Chondrocyte (in vitro differentiated cells): ENCODE measurements around the gene MZT2A. TPM values are rescaled to one million over a fixed set of nuclear protein-coding genes. Genes with fewer than 3 reads are reported as not detected.
"Not testable (repeated sequence)": the region's sequence is repeated elsewhere in the genome, so short reads cannot be mapped to it uniquely, and the experiment has no call there.

Experiments used
- DNase-seq: peaks from one replicate; pipeline ENCODE4 v3.0.0; 2021; ENCODE audit warnings: mixed read lengths, low spot score
- H3K27ac Mint-ChIP-seq: one replicate; pipeline ENCODE4 v1.8.0; 2021; ENCODE audit warnings: mild to moderate bottlenecking, moderate library complexity, mixed read lengths; ENCODE audit not compliant: unreplicated experiment
- H3K27me3 Mint-ChIP-seq: 2 replicates; pipeline ENCODE4 v1.8.0; 2021; ENCODE audit warnings: low read depth, mixed read lengths
- H3K36me3 Mint-ChIP-seq: 2 replicates; pipeline ENCODE4 v1.8.0; 2021; ENCODE audit warnings: low read depth, mixed read lengths
- H3K4me1 Mint-ChIP-seq: 2 replicates; pipeline ENCODE4 v1.8.0; 2021; ENCODE audit warnings: low read depth, mild to moderate bottlenecking, mixed read lengths
- H3K4me3 Mint-ChIP-seq: one replicate; pipeline ENCODE4 v1.8.0; 2021; ENCODE audit warnings: mild to moderate bottlenecking, moderate library complexity, mixed read lengths; ENCODE audit not compliant: unreplicated experiment
- H3K9me3 Mint-ChIP-seq: 2 replicates; pipeline ENCODE4 v1.8.0; 2021; ENCODE audit warnings: low read depth, mixed read lengths
- CTCF ChIP-seq: fragments of 200-600 bp; sonication (generic); IDR thresholded peaks from 2 replicates; pipeline ENCODE4 v1.5.0; 2021; ENCODE audit warnings: antibody characterized with exemption, mild to moderate bottlenecking, moderate library complexity
- microRNA-seq: library from miRNA; unstranded; fragments of <30 nt; microRNA quantifications from one replicate; pipeline ENCODE4 v1.2.0, GENCODE V29; 2020; ENCODE audit warnings: borderline number of aligned reads
- total RNA-seq: library from RNA; stranded (reverse); gene quantifications from 3 replicates; pipeline ENCODE4 v1.2.1, GENCODE V29; 2021

MZT2A gene
- total RNA-seq, 1 donor from 2014 or later = 109 TPM

- not testable (repeated sequence) for H3K4me1 Mint-ChIP-seq, H3K4me3 Mint-ChIP-seq, H3K9me3 Mint-ChIP-seq, H3K36me3 Mint-ChIP-seq, H3K27ac Mint-ChIP-seq, H3K27me3 Mint-ChIP-seq, DNase-seq
Measured at GRCh38 chr2:131467722-131468121, 24.5 kb downstream of the MZT2A start.

GRCh38 chr2:131454914-131455313 is 37.3 kb downstream of the MZT2A start:
- H3K27me3 Mint-ChIP-seq = peaks cover 19% of the 10 kb centered on the region
- DNase-seq, H3K4me1 Mint-ChIP-seq, H3K4me3 Mint-ChIP-seq, H3K36me3 Mint-ChIP-seq, H3K9me3 Mint-ChIP-seq, H3K27ac Mint-ChIP-seq: not testable (repeated sequence)

GRCh38 chr2:131451265-131451949 is 40.8 kb downstream of the MZT2A start:
- not testable (repeated sequence) for DNase-seq, H3K27ac Mint-ChIP-seq, H3K4me3 Mint-ChIP-seq, H3K36me3 Mint-ChIP-seq, H3K9me3 Mint-ChIP-seq, H3K4me1 Mint-ChIP-seq
- peaks cover 29% of the 10 kb centered on the region for H3K27me3 Mint-ChIP-seq

- H3K9me3 Mint-ChIP-seq, H3K27ac Mint-ChIP-seq, H3K4me1 Mint-ChIP-seq, H3K36me3 Mint-ChIP-seq, DNase-seq, H3K4me3 Mint-ChIP-seq: not testable (repeated sequence)
- peaks cover 26% of the 10 kb centered on the region for H3K27me3 Mint-ChIP-seq
Measured at GRCh38 chr2:131447981-131448380, 44.2 kb downstream of the MZT2A start.

- Mint-ChIP-seq H3K9me3 (no peaks in the 10 kb centered on the region), H3K36me3 (peaks cover 2% of the 10 kb centered on the region), H3K27me3 (peaks cover 28% of the 10 kb centered on the region), H3K27ac (no peak overlapping the region), H3K4me3 (no peak overlapping the region), H3K4me1 (no peaks in the 10 kb centered on the region)
- no peak for TF ChIP-seq CTCF
- DNase-seq = no peak
Measured at GRCh38 chr2:131445896-131446295, 46.3 kb downstream of the MZT2A start.

- H3K27me3 Mint-ChIP-seq = peaks cover 31% of the 10 kb centered on the region
- not testable (repeated sequence) for H3K4me3 Mint-ChIP-seq, H3K27ac Mint-ChIP-seq, H3K4me1 Mint-ChIP-seq, H3K36me3 Mint-ChIP-seq, DNase-seq, H3K9me3 Mint-ChIP-seq
Measured at GRCh38 chr2:131445515-131445797, 46.7 kb downstream of the MZT2A start.

- not testable (repeated sequence) for DNase-seq, H3K9me3 Mint-ChIP-seq, H3K4me3 Mint-ChIP-seq, H3K4me1 Mint-ChIP-seq, H3K36me3 Mint-ChIP-seq, H3K27ac Mint-ChIP-seq
- H3K27me3 Mint-ChIP-seq = peaks cover 28% of the 10 kb centered on the region
Measured at GRCh38 chr2:131444736-131445514, 47.3 kb downstream of the MZT2A start.

GRCh38 chr2:131440742-131441468 is 51.3 kb downstream of the MZT2A start:
- DNase-seq, H3K4me1 Mint-ChIP-seq: not testable (repeated sequence)
- H3K27me3 Mint-ChIP-seq = peaks cover 18% of the 10 kb centered on the region

More at GRCh38 chr2:131440742-131441468, 51.3 kb downstream of the MZT2A start:
- not testable (repeated sequence) for H3K36me3 Mint-ChIP-seq, H3K27ac Mint-ChIP-seq, H3K9me3 Mint-ChIP-seq, H3K4me3 Mint-ChIP-seq

Small RNAs within 50 kb of the gene (microRNA-seq; reads per million reads assigned to microRNA genes)
- gene MIR4784 = not detected

Other genes starting within 250 kb of the MZT2A start
- gene RAB6D, start 128.2 kb downstream of the MZT2A start, total RNA-seq = 0.07 TPM in 1 of 3 replicates, not detected in the others
- not detected in 3 replicates for gene TUBA3D, start 16.3 kb downstream of the MZT2A start, total RNA-seq
- gene CCDC74A, start 35.5 kb upstream of the MZT2A start, total RNA-seq = 2.4 to 3.0 TPM (median 2.4 TPM) in 3 replicates